ENCODE measurements around the gene FAAP20.

FAAP20 gene

GRCh38 chr1:2224170-2224584 lies 29.6 kb upstream of the FAAP20 start:
- Histone ChIP-seq H4K20me1 (ENCODE audit: insufficient read depth, low read length) (peaks cover 23% of the 10 kb centered on the region), H3K9me3 (ENCODE audit: insufficient read depth, low read length, severe bottlenecking) (no peaks in the 10 kb centered on the region), H3K79me2 (ENCODE audit: insufficient read depth, low read length) (peaks cover 6% of the 10 kb centered on the region), H3K9ac (ENCODE audit: low read depth, low read length) (no peak overlapping the region), H3K4me3 (ENCODE audit: low read depth in 1 of 2, low read length in 2 of 2) (no peak overlapping the region), H2AFZ (ENCODE audit: low read depth, low read length) (no peak overlapping the region), H3K4me2 (ENCODE audit: insufficient read depth, low read length) (no peak overlapping the region), H3K36me3 (ENCODE audit: insufficient read depth, low read length) (peaks cover 4% of the 10 kb centered on the region; the same call in 1 of the 2 replicates), H3K4me1 (ENCODE audit: insufficient read depth, low read length) (peaks cover 8% of the 10 kb centered on the region), H3K27me3 (ENCODE audit: insufficient read depth, low read length, poor library complexity) (peaks cover 6% of the 10 kb centered on the region), H3K27ac (ENCODE audit: low read length) (no peak overlapping the region)
- TF ChIP-seq EZH2 (IDR thresholded peaks at IDR 0.05; ENCODE audit: borderline replicate concordance, low read depth, low read length, severe bottlenecking) (no peak), CTCF (IDR thresholded peaks at IDR 0.05; ENCODE audit: borderline replicate concordance, extremely low read depth, low read length, poor library complexity, severe bottlenecking) (no peak)
- ATAC-seq (ENCODE audit: insufficient read depth, low read depth), result no peak
- DNase-seq, result no peak

GRCh38 chr1:2221271-2221670 lies 26.7 kb upstream of the FAAP20 start:
- no peak for ATAC-seq (ENCODE audit: insufficient read depth, low read depth)
- H3K36me3 ChIP-seq (ENCODE audit: insufficient read depth, low read length), result no peaks in the 10 kb centered on the region
- no peaks in the 10 kb centered on the region for H3K79me2 ChIP-seq (ENCODE audit: insufficient read depth, low read length)
- H3K4me2 ChIP-seq (ENCODE audit: insufficient read depth, low read length), result no peak overlapping the region
- H3K27ac ChIP-seq (ENCODE audit: low read length), result no peak overlapping the region
- H3K4me1 ChIP-seq (ENCODE audit: insufficient read depth, low read length), result no peaks in the 10 kb centered on the region
- no peak overlapping the region for H3K9ac ChIP-seq (ENCODE audit: low read depth, low read length)
- H3K4me3 ChIP-seq (ENCODE audit: low read depth in 1 of 2, low read length in 2 of 2), result no peak overlapping the region
- no peak overlapping the region for H2AFZ ChIP-seq (ENCODE audit: low read depth, low read length)
- DNase-seq, result no peak
- H4K20me1 ChIP-seq (ENCODE audit: insufficient read depth, low read length), result peaks cover 15% of the 10 kb centered on the region; the same call in 1 of the 2 replicates
- no peaks in the 10 kb centered on the region for H3K9me3 ChIP-seq (ENCODE audit: insufficient read depth, low read length, severe bottlenecking)
- TF ChIP-seq CTCF (IDR thresholded peaks at IDR 0.05; ENCODE audit: borderline replicate concordance, extremely low read depth, low read length, poor library complexity, severe bottlenecking) (no peak), EZH2 (IDR thresholded peaks at IDR 0.05; ENCODE audit: borderline replicate concordance, low read depth, low read length, severe bottlenecking) (no peak)
- H3K27me3 ChIP-seq (ENCODE audit: insufficient read depth, low read length, poor library complexity), result peaks cover 3% of the 10 kb centered on the region

DNA sequence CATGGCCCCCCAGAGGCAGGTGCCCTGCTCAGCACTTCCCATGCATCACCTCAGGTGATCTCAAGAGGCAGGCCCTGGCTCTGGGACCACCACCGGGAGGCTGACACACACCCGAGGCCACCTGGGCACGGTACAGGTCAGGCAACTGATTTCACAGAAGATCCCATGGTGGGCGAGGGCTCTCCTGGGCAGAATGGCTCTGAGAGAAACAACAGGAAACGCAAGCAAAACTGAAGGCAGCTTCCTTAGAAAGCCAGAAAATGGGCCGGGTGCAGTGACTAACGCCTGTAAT lies 22.1 kb upstream of the FAAP20 start:
- ATAC-seq (ENCODE audit: insufficient read depth, low read depth) (no peak), DNase-seq (no peak)
- H2AFZ ChIP-seq (ENCODE audit: low read depth, low read length), result no peak overlapping the region
- no peak overlapping the region for H3K4me3 ChIP-seq (ENCODE audit: low read depth in 1 of 2, low read length in 2 of 2)
- H3K9ac ChIP-seq (ENCODE audit: low read depth, low read length), result no peak overlapping the region
- H3K9me3 ChIP-seq (ENCODE audit: insufficient read depth, low read length, severe bottlenecking), result no peaks in the 10 kb centered on the region
- no peaks in the 10 kb centered on the region for H3K79me2 ChIP-seq (ENCODE audit: insufficient read depth, low read length)
- no peaks in the 10 kb centered on the region for H3K4me1 ChIP-seq (ENCODE audit: insufficient read depth, low read length)
- H3K36me3 ChIP-seq (ENCODE audit: insufficient read depth, low read length), result no peaks in the 10 kb centered on the region
- H3K27me3 ChIP-seq (ENCODE audit: insufficient read depth, low read length, poor library complexity), result peaks cover 3% of the 10 kb centered on the region
- no peak overlapping the region for H3K27ac ChIP-seq (ENCODE audit: low read length)
- H4K20me1 ChIP-seq (ENCODE audit: insufficient read depth, low read length), result 0 out of 2 replicates have a peak, but pooled peaks cover 13% of the 10 kb centered on the region
- no peak overlapping the region for H3K4me2 ChIP-seq (ENCODE audit: insufficient read depth, low read length)
- no peak for TF ChIP-seq EZH2 (IDR thresholded peaks at IDR 0.05; ENCODE audit: borderline replicate concordance, low read depth, low read length, severe bottlenecking)
- no peak for TF ChIP-seq CTCF (IDR thresholded peaks at IDR 0.05; ENCODE audit: borderline replicate concordance, extremely low read depth, low read length, poor library complexity, severe bottlenecking)

Measured in DND-41 (cell line).